Measurements from ENCODE around the gene PATJ. TPM values are rescaled to one million over a fixed set of nuclear protein-coding genes. Genes with fewer than 3 reads are reported as not detected.

PATJ gene
- polyA plus RNA-seq, 1 donor (not counting 4 experiments of a cell fraction or from before 2014, with no cell fraction given): 28.1 TPM

GRCh38 chr1:62131093-62131725 lies 388.9 kb downstream of the PATJ start:
- no peak overlapping the region for H3K9ac ChIP-seq (ENCODE audit: control insufficient read depth, extremely low read depth, insufficient read depth, low read length)
- no peak for TF ChIP-seq EZH2 (IDR thresholded peaks at IDR 0.05; ENCODE audit: low read length)
- TF ChIP-seq CTCF (optimal IDR thresholded peaks at IDR 0.05 in 1 of 3, IDR thresholded peaks at IDR 0.05 in 1 of 3, conservative IDR thresholded peaks at IDR 0.05 in 1 of 3; ENCODE audit: extremely low read depth in 1 of 3, insufficient read depth in 2 of 3, low read length in 3 of 3): peak; percentile 84 to 87 (median 86)
- no peak overlapping the region for H3K27ac ChIP-seq (ENCODE audit: control insufficient read depth, insufficient read depth, low read length)
- no peak overlapping the region for H3K4me3 ChIP-seq (ENCODE audit: control insufficient read depth in 2 of 3, extremely low read depth in 1 of 3, insufficient read depth in 2 of 3, low read depth in 1 of 3, low read length in 3 of 3)
- H3K4me2 ChIP-seq (ENCODE audit: control insufficient read depth, extremely low read depth, insufficient read depth, low read depth, low read length): no peak overlapping the region
- no peaks in the 10 kb centered on the region for H3K27me3 ChIP-seq (ENCODE audit: control insufficient read depth, extremely low read depth, insufficient read depth, low read length)
- dilution Hi-C loops (cut with MboI; ENCODE audit: extremely low pct_ligation_motif_present, low sequenced_read_pairs): no loop called here
- no peaks in the 10 kb centered on the region for H3K79me2 ChIP-seq (ENCODE audit: control insufficient read depth, insufficient read depth, low read length)
- peak; percentile 92 for FAIRE-seq
- no peaks in the 10 kb centered on the region for H4K20me1 ChIP-seq (ENCODE audit: control insufficient read depth, extremely low read depth, insufficient read depth, low read length)
- H3K36me3 ChIP-seq (ENCODE audit: control insufficient read depth in 2 of 2, extremely low read depth in 1 of 2, insufficient read depth in 2 of 2, low read length in 2 of 2): peaks cover 0 to 11% of the 10 kb centered on the region in 2 experiments
- DNase-seq (ENCODE audit: low read depth, low spot score): no peak
- no peaks in the 10 kb centered on the region for H3K9me3 ChIP-seq (ENCODE audit: control insufficient read depth, low read depth, low read length)
- H3K4me1 ChIP-seq (ENCODE audit: control insufficient read depth, extremely low read depth, insufficient read depth, low read length): no peaks in the 10 kb centered on the region
- H2AFZ ChIP-seq (ENCODE audit: control insufficient read depth, low read length): no peak overlapping the region
- no peaks in the 10 kb centered on the region for H3K9me1 ChIP-seq (ENCODE audit: control insufficient read depth, extremely low read depth, insufficient read depth, low read length)

DNA sequence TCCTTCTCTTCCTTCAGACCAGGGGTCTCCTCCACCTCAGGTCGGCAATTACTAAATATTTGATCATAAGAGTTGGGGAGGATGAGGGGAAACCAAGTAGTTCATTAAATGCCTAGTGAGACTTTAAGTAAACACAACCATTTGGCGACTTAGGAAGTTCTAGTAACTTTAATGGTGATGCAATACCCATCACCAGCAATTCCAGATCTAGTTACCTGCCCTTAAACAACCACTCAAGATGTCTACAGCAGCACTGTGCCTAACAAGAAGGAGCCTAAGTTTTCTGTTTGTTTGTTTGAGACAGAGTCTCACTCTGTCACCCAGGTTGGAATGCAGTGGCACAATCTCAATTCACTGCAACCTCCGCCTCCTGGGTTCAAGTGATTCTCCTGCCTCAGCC lies 395.7 kb downstream of the PATJ start:
- H3K27ac ChIP-seq (ENCODE audit: control insufficient read depth, insufficient read depth, low read length): no peak overlapping the region
- no peak overlapping the region for H3K4me3 ChIP-seq (ENCODE audit: control insufficient read depth in 2 of 3, extremely low read depth in 1 of 3, insufficient read depth in 2 of 3, low read depth in 1 of 3, low read length in 3 of 3)
- DNase-seq (ENCODE audit: low read depth, low spot score) (no peak), FAIRE-seq (no peak)
- no peaks in the 10 kb centered on the region for H3K79me2 ChIP-seq (ENCODE audit: control insufficient read depth, insufficient read depth, low read length)
- no peaks in the 10 kb centered on the region for H3K4me1 ChIP-seq (ENCODE audit: control insufficient read depth, extremely low read depth, insufficient read depth, low read length)
- no peaks in the 10 kb centered on the region for H4K20me1 ChIP-seq (ENCODE audit: control insufficient read depth, extremely low read depth, insufficient read depth, low read length)
- TF ChIP-seq EZH2 (IDR thresholded peaks at IDR 0.05; ENCODE audit: low read length): no peak
- H3K9me3 ChIP-seq (ENCODE audit: control insufficient read depth, low read depth, low read length): no peaks in the 10 kb centered on the region
- no peaks in the 10 kb centered on the region for H3K9me1 ChIP-seq (ENCODE audit: control insufficient read depth, extremely low read depth, insufficient read depth, low read length)
- no peaks in the 10 kb centered on the region for H3K27me3 ChIP-seq (ENCODE audit: control insufficient read depth, extremely low read depth, insufficient read depth, low read length)
- dilution Hi-C loops (cut with MboI; ENCODE audit: extremely low pct_ligation_motif_present, low sequenced_read_pairs): no loop called here
- H3K4me2 ChIP-seq (ENCODE audit: control insufficient read depth, extremely low read depth, insufficient read depth, low read depth, low read length): no peak overlapping the region
- H3K9ac ChIP-seq (ENCODE audit: control insufficient read depth, extremely low read depth, insufficient read depth, low read length): no peak overlapping the region
- H2AFZ ChIP-seq (ENCODE audit: control insufficient read depth, low read length): no peak overlapping the region
- H3K36me3 ChIP-seq (ENCODE audit: control insufficient read depth in 2 of 2, extremely low read depth in 1 of 2, insufficient read depth in 2 of 2, low read length in 2 of 2): peaks cover 0 to 11% of the 10 kb centered on the region in 2 experiments

GRCh38 chr1:62139410-62139809 lies 397.1 kb downstream of the PATJ start:
- no peaks in the 10 kb centered on the region for H4K20me1 ChIP-seq (ENCODE audit: control insufficient read depth, extremely low read depth, insufficient read depth, low read length)
- H3K9me3 ChIP-seq (ENCODE audit: control insufficient read depth, low read depth, low read length): no peaks in the 10 kb centered on the region
- H3K79me2 ChIP-seq (ENCODE audit: control insufficient read depth, insufficient read depth, low read length): no peaks in the 10 kb centered on the region
- H3K27ac ChIP-seq (ENCODE audit: control insufficient read depth, insufficient read depth, low read length): no peak overlapping the region
- DNase-seq (ENCODE audit: low read depth, low spot score) (no peak), FAIRE-seq (no peak)
- TF ChIP-seq CTCF (optimal IDR thresholded peaks at IDR 0.05 in 1 of 3, IDR thresholded peaks at IDR 0.05 in 1 of 3, conservative IDR thresholded peaks at IDR 0.05 in 1 of 3; ENCODE audit: extremely low read depth in 1 of 3, insufficient read depth in 2 of 3, low read length in 3 of 3): no peak
- TF ChIP-seq EZH2 (IDR thresholded peaks at IDR 0.05; ENCODE audit: low read length): no peak
- no peaks in the 10 kb centered on the region for H3K27me3 ChIP-seq (ENCODE audit: control insufficient read depth, extremely low read depth, insufficient read depth, low read length)
- no peaks in the 10 kb centered on the region for H3K9me1 ChIP-seq (ENCODE audit: control insufficient read depth, extremely low read depth, insufficient read depth, low read length)
- dilution Hi-C loops (cut with MboI; ENCODE audit: extremely low pct_ligation_motif_present, low sequenced_read_pairs): no loop called here
- H3K4me2 ChIP-seq (ENCODE audit: control insufficient read depth, extremely low read depth, insufficient read depth, low read depth, low read length): no peak overlapping the region
- H2AFZ ChIP-seq (ENCODE audit: control insufficient read depth, low read length): no peak overlapping the region
- H3K4me1 ChIP-seq (ENCODE audit: control insufficient read depth, extremely low read depth, insufficient read depth, low read length): no peaks in the 10 kb centered on the region
- H3K36me3 ChIP-seq (ENCODE audit: control insufficient read depth in 2 of 2, extremely low read depth in 1 of 2, insufficient read depth in 2 of 2, low read length in 2 of 2): peaks cover 0 to 14% of the 10 kb centered on the region in 2 experiments
- H3K9ac ChIP-seq (ENCODE audit: control insufficient read depth, extremely low read depth, insufficient read depth, low read length): no peak overlapping the region
- H3K4me3 ChIP-seq (ENCODE audit: control insufficient read depth in 2 of 3, extremely low read depth in 1 of 3, insufficient read depth in 2 of 3, low read depth in 1 of 3, low read length in 3 of 3): no peak overlapping the region

Measured in keratinocyte (primary cell).